D341Med (cell line): Measurements from ENCODE around the gene HNRNPH3.

ENCODE experiments used
- DNase-seq: peaks from one replicate; pipeline ENCODE4 v3.0.0; 2012; ENCODE audit warnings: low spot score

Gene HNRNPH3

GRCh38 chr10:68330852-68331454 is 911 bp upstream of the HNRNPH3 start:
- no peak for DNase-seq

- DNase-seq, result peak; percentile 66
Measured at GRCh38 chr10:68332259-68333057, 594 bp downstream of the HNRNPH3 start, which contains the start of gene PBLD. TSS of gene PBLD (minus strand) at chr10:68332928. CDS start at chr10:68306844, 26,084 bp downstream.

- DNase-seq, result no peak
Measured at GRCh38 chr10:68333058-68333395, 1.2 kb downstream of the HNRNPH3 start.

GRCh38 chr10:68333440-68334431 is 1.9 kb downstream of the HNRNPH3 start:
- DNase-seq, result no peak

DNA sequence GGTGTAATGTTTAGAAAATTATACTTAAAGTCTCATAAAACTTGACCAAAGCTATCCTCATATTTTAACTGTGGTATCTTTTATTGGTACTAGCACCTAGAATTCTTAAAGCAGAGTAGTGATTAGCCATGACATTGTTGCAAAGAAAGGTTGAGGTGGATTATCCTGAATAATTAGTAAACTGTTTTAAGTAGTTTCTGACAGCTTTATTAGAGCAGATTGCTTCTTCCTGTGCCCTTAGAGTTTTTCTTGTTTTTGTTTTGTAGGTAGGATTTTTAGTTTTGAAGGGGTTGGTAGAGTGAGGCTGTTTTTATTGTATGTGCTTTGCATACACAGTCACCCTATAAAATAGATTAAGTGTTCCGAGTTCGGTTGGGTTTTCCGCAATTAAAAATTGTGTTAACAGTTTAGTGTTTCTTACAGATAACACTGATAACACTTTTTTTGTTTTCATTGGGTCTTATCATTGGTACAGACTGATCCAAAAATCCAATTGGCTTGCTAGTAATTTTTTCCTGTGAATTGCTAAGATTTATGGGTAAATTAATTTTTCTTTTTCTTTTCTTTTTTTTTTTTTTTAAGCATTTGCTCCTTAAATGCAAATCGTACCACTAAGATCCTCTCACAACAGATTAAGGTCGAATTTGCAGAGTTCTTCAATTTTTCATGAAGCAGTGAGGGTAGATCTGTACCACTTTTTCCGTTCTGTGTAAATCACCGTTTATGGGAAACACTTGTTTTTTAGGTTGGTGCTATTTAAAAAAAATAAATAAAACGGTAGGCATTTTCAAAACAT is 3.0 kb downstream of the HNRNPH3 start:
- no peak for DNase-seq

- DNase-seq, result no peak
Measured at GRCh38 chr10:68336754-68337351, 5.0 kb downstream of the HNRNPH3 start.

DNA sequence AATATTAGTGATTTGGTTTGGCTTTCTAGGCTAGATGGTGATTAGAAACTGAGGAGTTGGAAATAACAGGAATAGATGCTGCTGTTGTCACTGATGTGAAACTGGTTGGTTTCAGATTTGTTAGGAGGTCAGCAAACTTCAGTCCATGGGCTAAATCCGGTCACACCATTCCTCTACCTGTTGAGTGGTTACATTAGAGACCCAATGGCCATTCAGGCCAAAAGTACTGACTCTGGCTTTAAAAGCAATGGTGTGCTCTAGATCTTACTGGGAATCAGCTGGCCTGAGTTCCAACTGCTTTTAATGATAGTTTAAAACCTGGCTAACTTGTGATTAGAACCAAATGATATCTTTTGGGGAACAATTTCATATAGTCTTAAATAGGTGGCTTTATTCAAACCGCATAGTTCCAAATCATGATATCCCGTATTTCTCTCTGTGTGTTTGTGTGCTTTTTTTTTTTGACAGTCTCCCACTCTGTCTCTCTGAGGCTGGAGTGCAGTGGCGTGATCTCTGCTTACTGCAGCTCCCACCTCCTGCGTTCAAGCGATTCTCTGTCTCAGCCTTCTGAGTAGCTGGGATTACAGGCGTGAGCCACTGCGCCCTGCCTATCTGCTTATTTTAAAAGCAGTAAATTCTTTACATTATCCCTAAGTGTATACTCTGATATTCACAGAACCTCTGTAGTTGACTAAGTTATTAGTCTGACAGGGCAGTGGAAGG is 8.7 kb downstream of the HNRNPH3 start:
- no peak for DNase-seq

DNA sequence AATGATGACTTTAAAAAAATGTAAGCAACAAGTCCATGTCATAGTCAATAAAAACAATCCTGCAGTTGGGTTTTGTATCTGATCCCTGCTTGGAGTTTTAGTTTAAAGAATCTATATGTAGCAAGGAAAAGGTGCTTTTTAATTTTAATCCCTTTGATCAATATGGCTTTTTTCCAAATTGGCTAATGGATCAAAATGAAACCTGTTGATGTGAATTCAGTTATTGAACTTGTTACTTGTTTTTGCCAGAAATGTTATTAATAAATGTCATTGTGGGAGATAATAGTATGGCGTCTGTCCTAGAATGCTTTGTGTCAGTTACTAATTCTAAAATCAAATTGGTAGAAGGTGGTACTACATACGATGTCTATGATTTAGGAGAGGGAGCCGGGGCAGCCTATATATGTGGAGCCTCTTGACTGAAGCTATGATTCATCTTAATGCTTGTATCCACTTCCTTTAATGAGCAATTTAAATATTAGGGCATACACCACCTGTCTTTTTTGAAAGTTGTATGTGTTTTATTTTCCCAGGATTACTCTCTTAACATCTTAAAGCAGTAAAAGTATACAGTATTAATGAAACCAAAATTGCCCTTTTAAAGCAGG is 11.1 kb downstream of the HNRNPH3 start:
- DNase-seq, result no peak

DNA sequence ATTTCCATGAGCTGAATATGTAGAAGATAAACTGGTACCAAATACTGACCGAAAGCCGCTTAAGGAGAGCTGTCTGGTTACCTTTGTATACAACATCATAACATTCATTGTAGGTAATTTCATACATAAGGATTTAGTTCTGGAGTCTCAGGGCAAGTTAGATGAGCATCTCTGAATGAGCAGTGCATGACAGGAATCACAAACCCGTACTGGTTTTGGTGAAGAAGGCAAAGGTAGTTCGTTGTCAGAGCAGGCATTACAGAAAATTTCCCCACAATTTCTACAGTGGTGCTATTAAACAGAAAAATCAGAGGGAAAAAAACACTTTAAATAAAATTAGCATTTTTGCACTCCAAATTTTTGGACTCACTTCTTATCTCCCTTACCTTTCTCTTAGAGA is 13.8 kb downstream of the HNRNPH3 start:
- DNase-seq, result no peak

- no peak for DNase-seq
Measured at GRCh38 chr10:68346774-68347173, 14.9 kb downstream of the HNRNPH3 start.

GRCh38 chr10:68348265-68348741 is 16.4 kb downstream of the HNRNPH3 start:
- peak; percentile 48 for DNase-seq

DNA sequence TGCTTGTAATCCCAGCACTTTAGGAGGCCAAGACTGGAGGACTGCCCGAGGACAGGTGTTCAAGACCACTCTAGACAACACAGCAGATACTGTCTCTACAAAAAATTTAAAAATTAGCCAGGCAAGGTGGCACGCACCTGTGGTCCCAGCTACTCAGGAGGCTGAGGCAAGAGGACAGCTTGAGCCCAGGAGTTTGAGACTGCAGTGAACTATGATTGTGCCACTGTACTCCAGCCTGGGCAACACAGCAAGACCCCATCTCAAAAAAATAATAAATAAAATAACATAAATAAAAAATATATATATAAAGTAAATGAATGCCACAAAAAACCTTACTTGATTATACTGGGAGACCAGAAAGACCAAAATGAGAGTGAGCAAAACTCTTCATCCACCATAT is 21.7 kb downstream of the HNRNPH3 start:
- no peak for DNase-seq

DNA sequence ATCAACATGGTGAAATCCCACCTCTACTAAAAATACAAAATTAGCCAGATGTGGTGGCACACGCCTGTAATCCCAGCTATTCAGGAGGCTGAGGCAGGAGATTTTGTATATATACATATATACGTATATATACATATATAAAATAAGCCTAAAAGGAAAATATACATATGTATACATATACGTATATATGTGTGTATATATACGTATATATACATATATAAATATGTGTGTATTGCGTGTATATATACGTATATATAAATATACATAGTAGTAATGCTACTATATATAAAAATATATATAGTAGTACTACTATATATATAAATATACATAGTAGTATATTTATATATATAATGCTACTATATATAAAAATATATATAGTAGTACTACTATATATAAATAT is 27.3 kb downstream of the HNRNPH3 start:
- no peak for DNase-seq

DNA sequence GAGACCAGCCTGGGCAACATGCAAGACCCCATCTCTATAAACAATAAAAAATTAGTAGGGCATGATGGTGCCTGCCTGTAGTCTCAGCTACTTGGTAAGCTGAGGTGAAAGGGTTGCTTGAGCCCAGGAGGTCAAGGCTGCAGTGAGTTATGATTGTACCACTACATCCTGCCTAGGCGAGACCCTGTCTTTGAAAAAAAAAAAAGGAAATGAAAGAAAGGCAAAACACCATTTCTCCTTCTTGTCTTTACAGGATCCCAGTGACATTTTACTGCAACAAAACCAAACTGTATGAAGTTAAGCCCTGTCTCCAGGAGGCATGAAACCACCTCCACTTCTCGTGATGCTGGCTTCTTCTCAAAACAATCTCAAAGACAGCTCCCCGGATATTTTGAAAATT is 30.7 kb downstream of the HNRNPH3 start:
- no peak for DNase-seq

- no peak for DNase-seq
Measured at GRCh38 chr10:68364101-68364886, 32.4 kb downstream of the HNRNPH3 start.

DNA sequence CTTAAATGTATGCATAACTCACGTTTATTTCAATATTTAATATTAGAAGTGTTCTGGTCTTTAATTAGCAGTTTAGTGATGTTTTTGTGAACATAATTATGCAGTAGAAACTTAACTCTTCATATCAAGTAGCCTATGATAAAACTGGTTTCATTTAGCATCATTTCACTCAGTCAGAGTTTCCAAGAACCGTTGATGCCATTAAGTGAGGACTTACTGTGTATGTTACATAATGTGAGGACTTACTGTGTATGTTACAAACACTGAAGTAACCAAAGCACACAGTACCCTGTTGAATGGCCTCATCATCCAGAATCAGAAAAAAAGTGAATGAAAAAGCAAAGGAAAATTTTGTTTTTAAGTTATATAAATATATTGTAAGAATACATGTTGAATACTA is 33.7 kb downstream of the HNRNPH3 start:
- DNase-seq, result no peak

DNA sequence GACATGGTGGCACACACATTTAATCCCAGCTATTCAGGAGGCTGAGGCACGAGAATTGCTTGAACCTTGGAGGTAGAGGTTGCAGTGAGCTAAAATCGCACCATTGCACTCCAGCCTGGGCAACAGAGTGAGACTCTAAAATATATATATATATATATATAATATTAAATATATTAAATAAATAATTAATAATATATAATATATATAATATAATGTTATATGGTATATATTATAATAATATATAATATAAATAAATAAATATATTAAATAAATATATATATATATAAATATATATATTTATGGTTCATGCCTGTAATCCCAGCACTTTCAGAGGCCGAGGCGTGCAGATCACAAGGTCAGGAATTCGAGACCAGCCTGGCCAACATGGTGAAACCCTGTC is 34.7 kb downstream of the HNRNPH3 start:
- DNase-seq, result no peak

- DNase-seq, result no peak
Measured at GRCh38 chr10:68367121-68367520, 35.3 kb downstream of the HNRNPH3 start.

GRCh38 chr10:68371604-68372003 is 39.7 kb downstream of the HNRNPH3 start:
- no peak for DNase-seq
